ENCODE results near the gene PRORP.
A peak's percentile ranks its signal among the peaks of the same experiment; 100 is the strongest.
"Not testable (repeated sequence)": the region's sequence is repeated elsewhere in the genome, so short reads cannot be mapped to it uniquely, and the experiment has no call there.

PRORP gene

DNA sequence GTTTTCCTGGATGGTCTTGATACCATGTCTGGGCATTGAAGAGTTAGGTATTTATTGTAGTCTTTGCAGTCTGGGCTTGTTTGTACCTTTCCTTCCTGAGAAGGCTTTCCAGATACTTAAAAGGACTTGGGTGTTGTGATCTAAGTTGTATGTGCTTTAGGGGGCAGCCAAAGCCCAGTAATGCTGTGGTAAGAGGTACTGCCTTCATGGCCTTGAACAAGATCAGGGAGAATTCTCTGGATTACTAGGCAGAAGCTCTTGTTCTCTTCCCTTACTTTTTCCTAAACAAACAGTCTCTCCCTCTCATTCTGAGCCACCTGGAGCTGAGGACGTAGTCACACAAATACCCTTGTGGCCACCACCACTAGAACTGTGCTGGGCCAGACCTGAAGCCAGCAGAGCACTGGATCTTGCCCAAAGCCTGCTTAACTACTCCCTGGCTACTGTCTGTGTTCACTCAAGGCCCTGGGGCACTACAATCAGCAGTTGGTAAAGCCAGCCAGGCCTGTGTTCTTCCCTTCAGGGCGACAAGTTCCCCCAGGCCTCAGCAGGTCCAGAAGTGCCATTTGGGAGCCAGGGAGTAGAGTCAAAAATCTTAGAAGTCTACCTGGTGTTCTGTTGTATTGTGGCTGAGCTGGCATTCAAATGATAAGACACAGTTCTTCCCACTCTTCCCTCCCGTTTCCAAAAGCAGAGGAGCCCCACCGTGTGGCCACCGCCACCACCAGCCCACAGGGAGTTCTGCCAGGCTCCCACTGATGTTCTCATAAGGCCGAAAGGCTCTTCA, 11.4 kb downstream of the PRORP start:
- in situ Hi-C loops (cut with MboI; ENCODE audit: low pct_unique_long_range_greater_than_20kb, low sequenced_read_pairs), result no loop called here

GRCh38 chr14:35134329-35135123, 12.2 kb downstream of the PRORP start:
- in situ Hi-C loops (cut with MboI; ENCODE audit: low pct_unique_long_range_greater_than_20kb, low sequenced_read_pairs), result no loop called here
- DNase-seq, result no peak

More for the DNA sequence above, 11.4 kb downstream of the PRORP start:
- no peak for DNase-seq

GRCh38 chr14:35138585-35138984, 16.2 kb downstream of the PRORP start:
- in situ Hi-C loops (cut with MboI; ENCODE audit: low pct_unique_long_range_greater_than_20kb, low sequenced_read_pairs), result no loop called here
- no peak for DNase-seq

- in situ Hi-C loops (cut with MboI; ENCODE audit: low pct_unique_long_range_greater_than_20kb, low sequenced_read_pairs), result loop anchor here (10.0 kb wide), 1 partner anchor 274 kb away; no protein-coding TSS in a partner anchor
- DNase-seq, result peak; percentile 48
These were observed 18.6 kb downstream of the PRORP start for GRCh38 chr14:35140718-35141581.

- in situ Hi-C loops (cut with MboI; ENCODE audit: low pct_unique_long_range_greater_than_20kb, low sequenced_read_pairs), result loop anchor here (10.0 kb wide), 1 partner anchor 271 kb away; no protein-coding TSS in a partner anchor
- no peak for DNase-seq
These were observed 21.7 kb downstream of the PRORP start for GRCh38 chr14:35144029-35144428.

DNA sequence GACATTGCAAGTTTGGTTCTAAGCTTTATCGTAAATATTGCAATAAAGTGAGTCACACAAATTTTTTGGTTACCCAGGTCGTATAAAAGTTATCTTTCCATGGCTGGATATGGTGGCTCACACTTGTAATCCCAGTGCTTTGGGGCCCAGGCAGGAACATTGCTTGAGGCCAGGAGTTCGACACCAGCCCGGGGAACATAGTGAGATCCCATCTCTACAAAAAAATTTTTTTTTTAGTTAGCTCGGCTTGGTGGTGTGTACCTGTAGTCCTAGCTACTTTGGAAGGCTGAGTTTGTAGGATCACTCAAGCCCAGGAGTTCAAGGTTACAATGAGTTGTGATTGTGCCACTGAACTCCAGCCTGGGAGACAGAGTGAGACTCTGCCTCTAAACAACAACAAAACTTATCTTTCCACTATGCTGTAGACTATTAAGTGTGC, 24.4 kb downstream of the PRORP start:
- in situ Hi-C loops (cut with MboI; ENCODE audit: low pct_unique_long_range_greater_than_20kb, low sequenced_read_pairs), result loop anchor here (10.0 kb wide), 1 partner anchor 268 kb away; no protein-coding TSS in a partner anchor
- no peak for DNase-seq

DNA sequence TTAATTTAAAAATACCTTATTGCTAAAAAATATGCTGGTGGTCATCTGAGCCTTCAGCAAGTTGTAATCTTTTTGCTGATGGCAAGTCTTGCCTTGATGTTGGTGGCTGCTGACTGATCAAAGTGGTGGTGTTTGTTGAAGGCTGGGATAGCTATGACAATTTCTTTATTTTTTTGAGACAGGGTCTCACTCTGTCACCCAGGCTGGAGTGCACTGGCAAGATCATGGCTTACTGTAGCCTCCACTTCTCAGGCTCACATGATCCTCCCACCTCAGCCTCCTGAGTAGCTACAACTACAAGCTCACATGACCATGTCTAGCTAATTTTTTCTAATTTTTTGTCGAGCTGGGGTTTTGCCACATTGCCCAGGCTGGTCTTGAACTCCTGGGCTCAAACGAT, 24.8 kb downstream of the PRORP start:
- in situ Hi-C loops (cut with MboI; ENCODE audit: low pct_unique_long_range_greater_than_20kb, low sequenced_read_pairs), result loop anchor here (10.0 kb wide), 1 partner anchor 268 kb away; no protein-coding TSS in a partner anchor
- no peak for DNase-seq

GRCh38 chr14:35147711-35148110, 25.4 kb downstream of the PRORP start:
- DNase-seq, result no peak
- in situ Hi-C loops (cut with MboI; ENCODE audit: low pct_unique_long_range_greater_than_20kb, low sequenced_read_pairs), result loop anchor here (10.0 kb wide), 1 partner anchor 267 kb away; no protein-coding TSS in a partner anchor

DNA sequence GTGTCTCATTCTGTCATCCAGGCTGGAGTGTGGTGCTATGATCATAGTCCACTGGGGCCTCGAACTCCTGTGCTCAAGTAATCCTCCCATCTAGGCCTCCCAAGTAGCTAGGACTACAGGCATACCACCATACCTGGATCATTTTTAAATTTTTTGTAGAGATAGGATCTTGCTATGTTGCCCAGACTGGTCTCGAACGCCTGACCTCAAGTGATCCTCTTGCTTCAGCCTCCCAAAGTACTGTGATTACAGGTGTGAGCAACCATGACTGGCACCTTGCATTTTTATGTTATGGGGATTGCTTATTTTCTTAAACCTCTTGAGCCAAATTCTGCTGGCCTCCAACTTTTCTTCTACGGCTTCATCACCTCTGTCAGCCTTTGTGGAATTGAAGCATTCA, 26.9 kb downstream of the PRORP start:
- no peak for DNase-seq
- in situ Hi-C loops (cut with MboI; ENCODE audit: low pct_unique_long_range_greater_than_20kb, low sequenced_read_pairs), result loop anchor here (10.0 kb wide), 1 partner anchor 266 kb away; no protein-coding TSS in a partner anchor

DNA sequence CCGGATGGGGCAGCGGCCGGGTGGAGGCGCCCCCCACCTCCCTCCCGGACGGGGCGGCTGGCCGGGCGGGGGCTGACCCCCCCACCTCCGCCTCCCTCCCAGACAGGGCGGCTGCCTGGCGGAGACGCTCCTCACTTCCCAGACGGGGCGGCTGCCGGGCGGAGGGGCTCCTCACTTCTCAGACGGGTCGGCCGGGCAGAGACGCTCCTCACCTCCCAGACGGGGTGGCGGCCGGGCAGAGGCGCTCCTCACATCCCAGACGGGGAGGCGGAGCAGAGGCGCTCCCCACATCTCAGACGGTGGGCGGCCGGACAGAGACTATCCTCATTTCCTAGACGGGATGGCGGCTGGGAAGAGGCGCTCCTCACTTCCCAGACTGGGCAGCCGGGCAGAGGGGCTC, 30.2 kb downstream of the PRORP start:
- in situ Hi-C loops (cut with MboI; ENCODE audit: low pct_unique_long_range_greater_than_20kb, low sequenced_read_pairs); DNase-seq: not testable (repeated sequence)

GRCh38 chr14:35154016-35154415, 31.7 kb downstream of the PRORP start:
- in situ Hi-C loops (cut with MboI; ENCODE audit: low pct_unique_long_range_greater_than_20kb, low sequenced_read_pairs), result no loop called here

DNA sequence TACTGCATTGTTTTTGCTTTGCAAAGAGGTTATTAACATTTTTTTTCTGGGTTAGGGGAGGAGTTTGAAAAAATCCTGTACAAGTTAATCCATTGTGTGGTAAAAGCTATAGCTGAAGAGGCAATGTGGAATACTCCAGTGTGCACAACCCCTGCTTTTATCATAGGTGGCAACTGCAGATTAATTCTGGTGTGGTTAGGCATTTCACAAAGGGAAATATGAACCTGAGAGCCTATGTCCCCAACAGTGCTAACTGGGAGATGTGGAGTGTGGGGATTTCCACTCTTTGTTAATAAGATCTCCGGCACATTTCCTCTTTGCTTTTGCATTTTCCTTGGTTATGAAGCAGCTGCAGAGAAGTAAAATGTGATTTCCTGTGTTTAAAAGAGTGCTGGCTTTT, 33.6 kb downstream of the PRORP start:
- in situ Hi-C loops (cut with MboI; ENCODE audit: low pct_unique_long_range_greater_than_20kb, low sequenced_read_pairs), result no loop called here

More at GRCh38 chr14:35154016-35154415, 31.7 kb downstream of the PRORP start:
- no peak for DNase-seq

GRCh38 chr14:35158491-35158890, 36.1 kb downstream of the PRORP start:
- no peak for DNase-seq
- in situ Hi-C loops (cut with MboI; ENCODE audit: low pct_unique_long_range_greater_than_20kb, low sequenced_read_pairs), result no loop called here

More for the DNA sequence above, 33.6 kb downstream of the PRORP start:
- DNase-seq, result no peak

GRCh38 chr14:35158951-35159653, 36.8 kb downstream of the PRORP start:
- no peak for DNase-seq
- in situ Hi-C loops (cut with MboI; ENCODE audit: low pct_unique_long_range_greater_than_20kb, low sequenced_read_pairs), result no loop called here

- DNase-seq, result no peak
- in situ Hi-C loops (cut with MboI; ENCODE audit: low pct_unique_long_range_greater_than_20kb, low sequenced_read_pairs), result no loop called here
These were observed 37.5 kb downstream of the PRORP start for GRCh38 chr14:35159742-35160409.

DNA sequence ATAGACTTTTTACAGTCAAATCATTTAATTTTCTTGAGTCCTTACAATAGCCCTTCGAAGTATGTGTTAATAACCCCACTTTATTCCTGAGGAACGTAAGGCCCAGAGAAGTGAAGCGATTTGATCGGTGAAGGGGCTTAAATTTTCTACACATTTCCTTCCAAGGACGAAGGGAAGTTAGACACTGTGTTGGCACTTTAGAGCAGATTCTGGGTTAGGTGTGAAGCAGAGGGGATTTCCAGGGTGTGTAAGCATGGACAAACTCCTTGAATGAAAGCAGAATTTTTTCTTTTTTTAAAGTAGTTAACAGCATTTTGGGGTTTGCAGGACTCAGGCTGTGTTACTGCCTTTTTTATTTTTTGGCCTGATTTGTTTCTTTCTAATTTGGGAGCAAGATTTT, 38.9 kb downstream of the PRORP start:
- no peak for DNase-seq

DNA sequence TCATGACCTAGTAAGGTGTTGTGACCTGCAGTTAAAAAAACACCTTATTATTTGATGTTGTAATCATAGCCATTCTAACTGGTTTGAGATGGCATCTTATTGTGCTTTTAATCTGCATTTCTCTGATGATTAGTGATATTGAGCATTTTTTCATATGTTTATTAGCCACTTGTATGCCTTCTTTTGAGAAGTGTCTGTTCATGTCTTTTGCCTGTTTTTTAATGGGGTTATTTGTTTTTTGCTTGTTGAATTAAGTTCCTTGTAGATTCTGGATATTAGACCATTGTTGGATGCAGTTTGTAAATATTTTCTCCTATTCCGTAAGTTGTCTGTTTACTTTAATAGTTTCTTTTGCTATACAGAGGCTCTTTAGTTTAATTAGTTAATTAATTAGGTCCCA, 41.0 kb downstream of the PRORP start:
- in situ Hi-C loops (cut with MboI; ENCODE audit: low pct_unique_long_range_greater_than_20kb, low sequenced_read_pairs), result no loop called here

More for the DNA sequence above, 38.9 kb downstream of the PRORP start:
- in situ Hi-C loops (cut with MboI; ENCODE audit: low pct_unique_long_range_greater_than_20kb, low sequenced_read_pairs), result no loop called here

DNA sequence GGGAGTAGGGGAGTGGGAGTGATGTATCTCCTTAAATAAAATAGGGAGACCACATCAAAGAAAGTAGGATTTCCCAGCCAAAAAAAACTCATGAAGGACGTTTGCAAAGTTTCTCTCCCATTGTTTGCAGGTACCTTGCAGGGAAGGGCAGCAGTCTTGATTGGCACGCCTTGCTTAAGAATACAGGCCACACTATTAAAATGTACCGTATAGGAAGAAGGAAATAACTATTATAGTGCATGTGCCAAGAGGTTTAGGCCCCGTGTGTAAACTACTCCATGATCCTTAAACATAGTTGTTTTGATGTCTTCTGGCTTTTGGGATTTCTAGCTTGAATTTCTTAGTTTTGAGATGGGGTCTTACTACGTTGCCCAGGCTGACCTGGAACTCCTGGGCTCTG, 42.5 kb downstream of the PRORP start:
- no peak for DNase-seq
- in situ Hi-C loops (cut with MboI; ENCODE audit: low pct_unique_long_range_greater_than_20kb, low sequenced_read_pairs), result no loop called here

More for the DNA sequence above, 41.0 kb downstream of the PRORP start:
- no peak for DNase-seq
